Measurements from ENCODE around the gene PPAT. TPM values are rescaled to one million over a fixed set of nuclear protein-coding genes. Genes with fewer than 3 reads are reported as not detected.

The PPAT gene
- total and polyA plus RNA-seq, 4 donors = 3.7 to 11.0 (median 5.7) TPM

DNA sequence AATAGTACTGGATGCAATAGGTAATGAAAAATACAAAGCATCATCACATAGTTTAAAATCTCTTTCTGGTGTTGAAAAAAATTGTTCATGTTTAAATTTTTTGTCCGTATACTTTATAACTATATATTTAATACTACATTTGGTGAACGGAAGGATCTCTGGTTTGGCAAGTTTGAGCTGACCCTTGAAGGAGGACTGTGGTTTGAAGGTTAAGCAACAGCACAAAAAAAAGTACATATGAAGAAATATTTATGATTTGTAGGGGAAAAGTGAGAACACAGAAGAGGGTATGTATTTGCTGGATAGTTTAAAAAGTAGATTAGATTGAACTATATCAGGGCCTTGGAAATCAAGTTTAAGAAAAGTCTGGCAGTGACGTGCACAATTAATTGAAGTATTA is 45.3 kb upstream of the PPAT start:
- Histone ChIP-seq H3K27ac (ENCODE audit: low read depth in 1 of 2, low read length in 2 of 2) (no peak overlapping the region), H3K9me3 (ENCODE audit: control insufficient read depth in 4 of 4, low read length in 3 of 4) (no peaks in the 10 kb centered on the region), H3K4me3 (ENCODE audit: low read depth in 1 of 3, low read length in 3 of 3) (no peak overlapping the region), H3K4me1 (ENCODE audit: control insufficient read depth in 4 of 4, insufficient read depth in 4 of 4, low read length in 3 of 4) (no peaks in the 10 kb centered on the region), H3K9ac (ENCODE audit: low read depth in 1 of 2, low read length in 2 of 2) (no peak overlapping the region), H3K27me3 (ENCODE audit: control insufficient read depth in 4 of 4, insufficient read depth in 4 of 4, low read length in 3 of 4) (no peaks in the 10 kb centered on the region), H3K36me3 (ENCODE audit: control insufficient read depth in 4 of 4, insufficient read depth in 3 of 4, low read depth in 1 of 4, low read length in 3 of 4) (peaks cover 11 to 67% (median 41%) of the 10 kb centered on the region in 4 donors)
- no peak for DNase-seq (ENCODE audit: low spot score)
- TF ChIP-seq JUND (IDR thresholded peaks at IDR 0.05) = no peak
- no peak for TF ChIP-seq HNF4A (conservative IDR thresholded peaks at IDR 0.05)
- no peak for TF ChIP-seq HNF4G (IDR thresholded peaks at IDR 0.05)
- TF ChIP-seq RAD21 (IDR thresholded peaks at IDR 0.05) = no peak
- TF ChIP-seq, protein P1, sequence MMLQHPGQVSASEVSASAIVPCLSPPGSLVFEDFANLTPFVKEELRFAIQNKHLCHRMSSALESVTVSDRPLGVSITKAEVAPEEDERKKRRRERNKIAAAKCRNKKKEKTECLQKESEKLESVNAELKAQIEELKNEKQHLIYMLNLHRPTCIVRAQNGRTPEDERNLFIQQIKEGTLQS (IDR thresholded peaks at IDR 0.05) = no peak
- TF ChIP-seq FOXA1 (IDR thresholded peaks at IDR 0.05) = no peak
- no peak for TF ChIP-seq RXRA (IDR thresholded peaks at IDR 0.05)
- no peak for TF ChIP-seq YY1 (IDR thresholded peaks at IDR 0.05)
- TF ChIP-seq SP1 (IDR thresholded peaks at IDR 0.05) = no peak
- TF ChIP-seq, protein P2, sequence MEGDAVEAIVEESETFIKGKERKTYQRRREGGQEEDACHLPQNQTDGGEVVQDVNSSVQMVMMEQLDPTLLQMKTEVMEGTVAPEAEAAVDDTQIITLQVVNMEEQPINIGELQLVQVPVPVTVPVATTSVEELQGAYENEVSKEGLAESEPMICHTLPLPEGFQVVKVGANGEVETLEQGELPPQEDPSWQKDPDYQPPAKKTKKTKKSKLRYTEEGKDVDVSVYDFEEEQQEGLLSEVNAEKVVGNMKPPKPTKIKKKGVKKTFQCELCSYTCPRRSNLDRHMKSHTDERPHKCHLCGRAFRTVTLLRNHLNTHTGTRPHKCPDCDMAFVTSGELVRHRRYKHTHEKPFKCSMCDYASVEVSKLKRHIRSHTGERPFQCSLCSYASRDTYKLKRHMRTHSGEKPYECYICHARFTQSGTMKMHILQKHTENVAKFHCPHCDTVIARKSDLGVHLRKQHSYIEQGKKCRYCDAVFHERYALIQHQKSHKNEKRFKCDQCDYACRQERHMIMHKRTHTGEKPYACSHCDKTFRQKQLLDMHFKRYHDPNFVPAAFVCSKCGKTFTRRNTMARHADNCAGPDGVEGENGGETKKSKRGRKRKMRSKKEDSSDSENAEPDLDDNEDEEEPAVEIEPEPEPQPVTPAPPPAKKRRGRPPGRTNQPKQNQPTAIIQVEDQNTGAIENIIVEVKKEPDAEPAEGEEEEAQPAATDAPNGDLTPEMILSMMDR (IDR thresholded peaks at IDR 0.05; ENCODE audit: low read depth, low read length, missing input control) = no peak
- TF ChIP-seq, protein P3, sequence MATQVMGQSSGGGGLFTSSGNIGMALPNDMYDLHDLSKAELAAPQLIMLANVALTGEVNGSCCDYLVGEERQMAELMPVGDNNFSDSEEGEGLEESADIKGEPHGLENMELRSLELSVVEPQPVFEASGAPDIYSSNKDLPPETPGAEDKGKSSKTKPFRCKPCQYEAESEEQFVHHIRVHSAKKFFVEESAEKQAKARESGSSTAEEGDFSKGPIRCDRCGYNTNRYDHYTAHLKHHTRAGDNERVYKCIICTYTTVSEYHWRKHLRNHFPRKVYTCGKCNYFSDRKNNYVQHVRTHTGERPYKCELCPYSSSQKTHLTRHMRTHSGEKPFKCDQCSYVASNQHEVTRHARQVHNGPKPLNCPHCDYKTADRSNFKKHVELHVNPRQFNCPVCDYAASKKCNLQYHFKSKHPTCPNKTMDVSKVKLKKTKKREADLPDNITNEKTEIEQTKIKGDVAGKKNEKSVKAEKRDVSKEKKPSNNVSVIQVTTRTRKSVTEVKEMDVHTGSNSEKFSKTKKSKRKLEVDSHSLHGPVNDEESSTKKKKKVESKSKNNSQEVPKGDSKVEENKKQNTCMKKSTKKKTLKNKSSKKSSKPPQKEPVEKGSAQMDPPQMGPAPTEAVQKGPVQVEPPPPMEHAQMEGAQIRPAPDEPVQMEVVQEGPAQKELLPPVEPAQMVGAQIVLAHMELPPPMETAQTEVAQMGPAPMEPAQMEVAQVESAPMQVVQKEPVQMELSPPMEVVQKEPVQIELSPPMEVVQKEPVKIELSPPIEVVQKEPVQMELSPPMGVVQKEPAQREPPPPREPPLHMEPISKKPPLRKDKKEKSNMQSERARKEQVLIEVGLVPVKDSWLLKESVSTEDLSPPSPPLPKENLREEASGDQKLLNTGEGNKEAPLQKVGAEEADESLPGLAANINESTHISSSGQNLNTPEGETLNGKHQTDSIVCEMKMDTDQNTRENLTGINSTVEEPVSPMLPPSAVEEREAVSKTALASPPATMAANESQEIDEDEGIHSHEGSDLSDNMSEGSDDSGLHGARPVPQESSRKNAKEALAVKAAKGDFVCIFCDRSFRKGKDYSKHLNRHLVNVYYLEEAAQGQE (IDR thresholded peaks at IDR 0.05) = no peak
- WGBS = 94% methylated on average over 3 of the region's 3 CpGs

DNA sequence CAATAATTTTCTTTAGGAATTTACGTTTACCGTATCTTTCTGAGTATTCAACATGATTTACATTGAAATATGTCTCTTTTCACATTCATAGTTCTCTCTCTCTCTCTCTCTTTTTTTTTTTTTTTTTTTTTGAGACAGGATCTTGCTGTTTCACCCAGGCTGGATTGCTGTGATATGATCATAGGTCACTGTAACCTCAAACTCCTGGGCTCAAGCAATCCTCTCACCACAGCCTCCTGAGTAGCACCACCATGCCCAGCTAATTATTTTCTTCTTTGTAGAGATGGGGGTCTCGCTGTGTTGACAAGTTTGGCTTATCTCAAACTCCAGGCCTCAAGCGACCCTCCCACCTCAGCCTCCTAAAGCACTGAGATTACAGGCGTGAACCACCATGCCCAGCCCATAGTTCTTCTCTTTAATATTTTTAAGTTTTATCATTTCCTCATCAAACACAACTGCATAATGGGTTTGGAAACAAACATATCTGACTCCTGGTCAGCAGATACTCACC is 41.8 kb upstream of the PPAT start:
- Histone ChIP-seq H3K4me1 (ENCODE audit: control insufficient read depth in 4 of 4, insufficient read depth in 4 of 4, low read length in 3 of 4) (no peaks in the 10 kb centered on the region), H3K4me3 (ENCODE audit: low read depth in 1 of 3, low read length in 3 of 3) (no peak overlapping the region), H3K27me3 (ENCODE audit: control insufficient read depth in 4 of 4, insufficient read depth in 4 of 4, low read length in 3 of 4) (no peaks in the 10 kb centered on the region), H3K27ac (ENCODE audit: low read depth in 1 of 2, low read length in 2 of 2) (no peak overlapping the region), H3K9ac (ENCODE audit: low read depth in 1 of 2, low read length in 2 of 2) (no peak overlapping the region), H3K9me3 (ENCODE audit: control insufficient read depth in 4 of 4, low read length in 3 of 4) (no peaks in the 10 kb centered on the region), H3K36me3 (ENCODE audit: control insufficient read depth in 4 of 4, insufficient read depth in 3 of 4, low read depth in 1 of 4, low read length in 3 of 4) (peaks cover 10 to 63% (median 51%) of the 10 kb centered on the region in 4 donors)
- no peak for TF ChIP-seq JUND (IDR thresholded peaks at IDR 0.05)
- no peak for TF ChIP-seq NR2F2 (IDR thresholded peaks at IDR 0.05)
- no peak for TF ChIP-seq RAD21 (IDR thresholded peaks at IDR 0.05)
- TF ChIP-seq, protein P3 (IDR thresholded peaks at IDR 0.05) = no peak
- TF ChIP-seq, protein P2 (IDR thresholded peaks at IDR 0.05; ENCODE audit: low read depth, low read length, missing input control) = no peak
- no peak for TF ChIP-seq FOXA1 (IDR thresholded peaks at IDR 0.05)
- TF ChIP-seq GABPA (IDR thresholded peaks at IDR 0.05 in 1 of 2, conservative IDR thresholded peaks at IDR 0.05 in 1 of 2) = no peak
- TF ChIP-seq SP1 (IDR thresholded peaks at IDR 0.05) = no peak
- TF ChIP-seq HNF4G (IDR thresholded peaks at IDR 0.05) = no peak
- TF ChIP-seq, protein P1 (IDR thresholded peaks at IDR 0.05) = no peak
- TF ChIP-seq, protein P4, sequence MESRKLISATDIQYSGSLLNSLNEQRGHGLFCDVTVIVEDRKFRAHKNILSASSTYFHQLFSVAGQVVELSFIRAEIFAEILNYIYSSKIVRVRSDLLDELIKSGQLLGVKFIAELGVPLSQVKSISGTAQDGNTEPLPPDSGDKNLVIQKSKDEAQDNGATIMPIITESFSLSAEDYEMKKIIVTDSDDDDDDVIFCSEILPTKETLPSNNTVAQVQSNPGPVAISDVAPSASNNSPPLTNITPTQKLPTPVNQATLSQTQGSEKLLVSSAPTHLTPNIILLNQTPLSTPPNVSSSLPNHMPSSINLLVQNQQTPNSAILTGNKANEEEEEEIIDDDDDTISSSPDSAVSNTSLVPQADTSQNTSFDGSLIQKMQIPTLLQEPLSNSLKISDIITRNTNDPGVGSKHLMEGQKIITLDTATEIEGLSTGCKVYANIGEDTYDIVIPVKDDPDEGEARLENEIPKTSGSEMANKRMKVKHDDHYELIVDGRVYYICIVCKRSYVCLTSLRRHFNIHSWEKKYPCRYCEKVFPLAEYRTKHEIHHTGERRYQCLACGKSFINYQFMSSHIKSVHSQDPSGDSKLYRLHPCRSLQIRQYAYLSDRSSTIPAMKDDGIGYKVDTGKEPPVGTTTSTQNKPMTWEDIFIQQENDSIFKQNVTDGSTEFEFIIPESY (IDR thresholded peaks at IDR 0.05) = no peak
- no peak for TF ChIP-seq YY1 (IDR thresholded peaks at IDR 0.05)
- WGBS = 95% methylated on average over 5 of the region's 5 CpGs
- no peak for DNase-seq (ENCODE audit: low spot score)
